Astrocyte of the spinal cord (primary cell): Measurements from ENCODE around the gene DLEC1.

Experiments
- DNase-seq: peaks from one replicate; pipeline ENCODE4 v3.0.0; 2011; ENCODE audit warnings: low read depth, low spot score
- H3K4me3 ChIP-seq: 2 replicates; pipeline ENCODE4 v1.5.1; 2011; ENCODE audit warnings: low read depth, mild to moderate bottlenecking, low read length, moderate library complexity
- in situ Hi-C: cut with HindIII; loops from 2 replicates; pipeline ENCODE4 v1.10.0; 2017; ENCODE audit warnings: low sequenced_read_pairs
- TF ChIP-seq, protein P1 (sequence below): IDR thresholded peaks from 2 replicates; pipeline ENCODE4 v1.5.1; 2012; ENCODE audit warnings: low read depth, mild to moderate bottlenecking, low read length, inconsistent platforms

DLEC1 gene

DNA sequence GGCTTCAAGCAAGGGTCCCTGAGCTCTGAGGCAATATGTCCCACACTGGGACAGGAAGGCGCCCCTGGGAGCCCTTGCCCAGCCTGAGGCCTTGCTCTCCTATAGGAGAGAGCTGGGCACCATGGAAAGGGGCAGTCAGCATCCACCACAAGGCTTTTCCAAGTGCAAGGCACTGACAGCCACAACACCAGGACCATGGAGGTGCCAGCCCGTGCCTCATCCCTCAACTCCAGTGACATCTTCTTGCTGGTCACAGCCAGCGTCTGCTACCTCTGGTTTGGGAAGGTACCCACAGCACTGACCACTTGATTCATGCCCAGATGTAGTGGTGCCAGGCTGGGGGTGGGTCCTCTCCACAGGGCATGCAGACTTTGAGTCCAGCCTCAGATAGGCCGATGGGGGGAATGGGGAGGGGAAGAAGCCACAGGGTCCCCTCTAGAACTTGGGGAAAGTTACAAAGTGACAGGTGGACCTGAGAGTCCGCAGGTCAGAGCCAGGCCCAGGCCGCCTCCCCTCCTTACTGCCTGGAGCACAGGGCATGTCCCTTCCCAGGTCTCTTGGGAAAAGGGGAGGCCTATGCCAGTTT, 36.6 kb upstream of the DLEC1 start:
- H3K4me3 ChIP-seq: no peak overlapping the region
- in situ Hi-C loops: no loop called here
- DNase-seq: no peak
- TF ChIP-seq, protein P1, sequence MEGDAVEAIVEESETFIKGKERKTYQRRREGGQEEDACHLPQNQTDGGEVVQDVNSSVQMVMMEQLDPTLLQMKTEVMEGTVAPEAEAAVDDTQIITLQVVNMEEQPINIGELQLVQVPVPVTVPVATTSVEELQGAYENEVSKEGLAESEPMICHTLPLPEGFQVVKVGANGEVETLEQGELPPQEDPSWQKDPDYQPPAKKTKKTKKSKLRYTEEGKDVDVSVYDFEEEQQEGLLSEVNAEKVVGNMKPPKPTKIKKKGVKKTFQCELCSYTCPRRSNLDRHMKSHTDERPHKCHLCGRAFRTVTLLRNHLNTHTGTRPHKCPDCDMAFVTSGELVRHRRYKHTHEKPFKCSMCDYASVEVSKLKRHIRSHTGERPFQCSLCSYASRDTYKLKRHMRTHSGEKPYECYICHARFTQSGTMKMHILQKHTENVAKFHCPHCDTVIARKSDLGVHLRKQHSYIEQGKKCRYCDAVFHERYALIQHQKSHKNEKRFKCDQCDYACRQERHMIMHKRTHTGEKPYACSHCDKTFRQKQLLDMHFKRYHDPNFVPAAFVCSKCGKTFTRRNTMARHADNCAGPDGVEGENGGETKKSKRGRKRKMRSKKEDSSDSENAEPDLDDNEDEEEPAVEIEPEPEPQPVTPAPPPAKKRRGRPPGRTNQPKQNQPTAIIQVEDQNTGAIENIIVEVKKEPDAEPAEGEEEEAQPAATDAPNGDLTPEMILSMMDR: no peak

DNA sequence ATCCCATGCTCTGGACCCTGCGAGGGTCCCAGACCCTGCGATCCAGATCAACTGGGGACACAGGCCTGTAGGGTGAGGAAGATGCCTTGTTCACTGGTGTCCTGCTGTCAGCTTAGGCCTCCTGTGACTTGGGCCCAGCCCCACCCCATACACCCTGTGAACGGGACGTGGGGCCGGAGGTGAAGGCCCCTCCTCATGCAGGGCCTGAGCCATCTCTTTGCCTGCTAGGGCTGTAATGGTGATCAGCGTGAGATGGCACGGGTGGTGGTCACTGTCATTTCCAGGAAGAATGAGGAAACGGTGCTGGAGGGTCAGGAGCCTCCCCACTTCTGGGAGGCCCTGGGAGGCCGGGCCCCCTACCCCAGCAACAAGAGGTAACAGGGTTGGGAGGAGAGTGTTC, 36.1 kb upstream of the DLEC1 start:
- in situ Hi-C loops: no loop called here
- TF ChIP-seq, protein P1: no peak
- no peak overlapping the region for H3K4me3 ChIP-seq
- DNase-seq: no peak

DNA sequence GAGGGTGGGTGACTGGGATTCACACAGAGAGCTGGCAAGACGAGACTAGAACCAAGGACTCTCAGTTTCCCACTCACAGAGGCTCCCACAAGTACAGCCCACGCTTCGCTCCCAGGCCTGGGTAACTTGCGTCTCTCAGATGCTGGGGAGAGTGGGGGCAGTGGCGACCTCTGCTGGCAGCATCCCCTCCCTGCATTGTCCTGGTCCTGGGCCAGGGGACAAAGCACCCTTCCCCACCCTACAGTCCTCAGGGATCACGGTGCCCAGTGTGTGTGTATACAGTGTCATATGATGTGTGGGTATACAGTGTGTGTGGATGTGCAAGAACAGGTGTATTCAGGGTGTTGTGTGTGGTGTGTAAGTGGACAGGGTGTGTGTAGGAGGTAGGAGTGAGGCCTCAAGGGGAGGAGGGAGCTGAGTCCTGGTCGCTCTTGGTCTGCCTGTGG, 35.6 kb upstream of the DLEC1 start:
- in situ Hi-C loops: no loop called here
- TF ChIP-seq, protein P1: peak; percentile 94
- peak; percentile 47 for DNase-seq
- no peak overlapping the region for H3K4me3 ChIP-seq

DNA sequence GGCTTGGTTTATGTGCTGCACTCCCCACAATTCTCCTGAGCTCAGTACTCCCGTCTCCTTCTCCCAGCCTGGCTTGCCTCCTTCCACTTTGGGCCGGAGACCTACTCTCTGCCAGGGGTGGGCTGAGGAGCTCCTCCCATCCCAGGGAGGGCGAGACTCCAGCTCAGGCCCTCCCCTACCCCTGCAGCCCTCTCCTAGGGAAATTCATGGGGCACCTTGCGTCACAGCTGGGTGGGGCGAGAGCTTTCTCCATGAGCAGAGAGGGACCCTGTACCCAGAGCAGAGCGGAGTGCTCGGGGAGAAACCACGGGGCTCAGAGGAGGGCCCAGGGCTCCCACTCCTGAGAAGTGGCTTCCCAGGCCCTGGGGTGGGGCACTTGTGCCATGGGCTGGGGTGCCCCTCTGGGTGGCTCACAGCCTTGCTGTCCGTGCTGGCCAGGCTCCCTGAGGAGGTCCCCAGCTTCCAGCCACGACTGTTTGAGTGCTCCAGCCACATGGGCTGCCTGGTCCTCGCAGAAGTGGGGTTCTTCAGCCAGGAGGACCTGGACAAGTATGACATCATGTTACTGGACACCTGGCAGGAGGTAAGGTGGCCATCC, 35.1 kb upstream of the DLEC1 start:
- no peak for DNase-seq
- in situ Hi-C loops: no loop called here
- TF ChIP-seq, protein P1: no peak
- H3K4me3 ChIP-seq: no peak overlapping the region

DNA sequence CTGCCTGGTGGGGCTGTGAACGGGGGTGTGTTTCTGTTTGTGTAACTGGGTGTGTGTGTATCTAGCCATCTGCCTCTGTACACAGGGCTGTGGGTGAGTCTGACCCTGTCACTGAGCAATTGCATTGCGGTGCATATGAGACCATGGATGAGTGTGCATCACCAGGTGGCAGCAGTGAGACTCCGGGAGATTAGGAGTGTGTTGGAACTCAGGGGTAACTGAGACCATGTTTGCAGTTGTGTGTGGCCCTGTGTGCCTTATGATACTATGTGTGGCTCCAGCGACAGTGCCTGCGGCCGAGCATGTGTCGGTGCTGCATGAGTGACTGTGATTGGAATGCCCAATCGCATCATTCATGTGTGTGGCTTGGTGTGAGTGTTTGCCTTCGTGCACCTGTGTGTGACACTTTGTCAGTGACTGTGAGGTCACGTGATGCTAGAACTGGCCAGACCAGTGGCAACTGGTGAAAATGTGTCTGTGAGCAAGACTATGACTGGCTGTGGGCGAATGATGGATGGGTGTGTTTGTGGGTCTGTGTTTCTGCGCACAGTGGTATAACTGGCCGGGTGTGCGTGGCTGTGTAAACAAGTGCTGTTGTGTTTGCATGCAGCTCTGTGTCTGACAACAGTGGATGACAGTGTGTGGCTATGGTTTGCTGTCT, 34.5 kb upstream of the DLEC1 start:
- H3K4me3 ChIP-seq: no peak overlapping the region
- DNase-seq: peak; percentile 55
- in situ Hi-C loops: no loop called here
- TF ChIP-seq, protein P1: peak; percentile 83

DNA sequence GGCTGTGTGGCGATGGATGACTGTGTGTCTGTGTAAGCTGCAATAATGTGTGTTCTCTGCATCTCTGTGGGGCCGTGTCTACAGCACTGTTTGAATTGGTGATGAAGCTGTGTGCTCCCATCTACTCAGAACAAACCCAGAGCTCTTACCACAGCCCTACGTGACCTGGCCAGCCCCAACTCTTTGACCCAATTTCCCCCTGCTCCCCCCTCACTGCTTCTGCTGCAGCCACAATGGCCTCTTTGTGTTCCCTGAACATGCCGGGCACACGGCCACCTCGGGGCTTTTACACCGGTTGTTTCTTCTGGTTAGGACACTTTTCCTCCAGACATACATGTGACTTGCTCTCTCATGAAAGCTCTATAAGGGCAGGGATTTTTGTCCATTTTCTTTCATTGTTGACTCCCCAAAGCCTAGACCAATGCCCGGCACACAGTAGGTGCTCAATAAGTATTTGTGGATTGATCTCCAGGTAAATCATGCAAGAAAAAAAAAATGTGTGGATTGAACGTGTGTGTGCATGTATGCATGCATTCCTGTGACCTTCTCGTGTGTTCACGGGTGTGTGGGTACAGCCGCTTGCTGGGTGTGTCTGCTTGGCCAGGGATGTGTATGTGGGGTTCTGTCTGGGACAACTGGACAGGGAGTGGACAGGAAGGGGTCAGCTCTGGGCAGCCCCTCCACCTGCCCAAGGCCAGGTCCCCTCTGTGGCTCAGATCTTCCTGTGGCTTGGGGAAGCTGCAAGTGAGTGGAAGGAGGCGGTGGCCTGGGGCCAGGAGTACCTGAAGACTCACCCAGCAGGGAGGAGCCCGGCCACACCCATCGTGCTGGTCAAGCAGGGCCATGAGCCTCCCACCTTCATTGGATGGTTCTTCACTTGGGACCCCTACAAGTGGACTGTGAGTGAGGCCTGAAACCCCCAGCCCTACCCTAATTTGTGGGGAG, 33.7 kb upstream of the DLEC1 start:
- TF ChIP-seq, protein P1: no peak
- in situ Hi-C loops: no loop called here
- peak; percentile 38 for DNase-seq
- no peak overlapping the region for H3K4me3 ChIP-seq
